ENCODE results near the gene VEGFA. TPM values are rescaled to one million over a fixed set of nuclear protein-coding genes. Genes with fewer than 3 reads are reported as not detected.

VEGFA gene
- total RNA-seq, 2 donors from 2014 or later: 127 to 335 TPM

- H3K9me3 ChIP-seq: no peaks in the 10 kb centered on the region
- no peak overlapping the region for H3K27ac ChIP-seq
- no peak for DNase-seq (ENCODE audit: low spot score)
- WGBS: 79% methylated on average over 4 of the region's 4 CpGs
- H3K4me1 ChIP-seq (replicated peaks): no peaks in the 10 kb centered on the region
- no peak for TF ChIP-seq CTCF (IDR thresholded peaks at IDR 0.05)
- TF ChIP-seq POLR2AphosphoS5 (IDR thresholded peaks at IDR 0.05): no peak
- no peak for TF ChIP-seq POLR2A (IDR thresholded peaks at IDR 0.05)
- H3K4me3 ChIP-seq: no peak overlapping the region
- no peaks in the 10 kb centered on the region for H3K27me3 ChIP-seq (replicated peaks; ENCODE audit: insufficient read depth)
- intact Hi-C loops (cut with DNase I): no loop called here
- H3K36me3 ChIP-seq: no peaks in the 10 kb centered on the region
Observed at GRCh38 chr6:43821101-43821886, 51.3 kb downstream of the VEGFA start.

- TF ChIP-seq CTCF (IDR thresholded peaks at IDR 0.05) (no peak), POLR2AphosphoS5 (IDR thresholded peaks at IDR 0.05) (no peak), POLR2A (IDR thresholded peaks at IDR 0.05) (no peak)
- intact Hi-C loops (cut with DNase I): no loop called here
- no peak overlapping the region for H3K27ac ChIP-seq
- no peaks in the 10 kb centered on the region for H3K36me3 ChIP-seq
- no peaks in the 10 kb centered on the region for H3K27me3 ChIP-seq (replicated peaks; ENCODE audit: insufficient read depth)
- WGBS: 89% methylated on average over 9 of the region's 9 CpGs
- no peaks in the 10 kb centered on the region for H3K9me3 ChIP-seq
- H3K4me1 ChIP-seq (replicated peaks): no peaks in the 10 kb centered on the region
- DNase-seq (ENCODE audit: low spot score): no peak
- no peak overlapping the region for H3K4me3 ChIP-seq
Observed at GRCh38 chr6:43823390-43823789, 53.4 kb downstream of the VEGFA start.

GRCh38 chr6:43823879-43824702, 54.1 kb downstream of the VEGFA start:
- Histone ChIP-seq H3K9me3 (no peaks in the 10 kb centered on the region), H3K4me3 (no peak overlapping the region), H3K4me1 (replicated peaks) (no peaks in the 10 kb centered on the region), H3K27ac (no peak overlapping the region), H3K27me3 (replicated peaks; ENCODE audit: insufficient read depth) (no peaks in the 10 kb centered on the region), H3K36me3 (no peaks in the 10 kb centered on the region)
- intact Hi-C loops (cut with DNase I): no loop called here
- no peak for DNase-seq (ENCODE audit: low spot score)
- TF ChIP-seq POLR2AphosphoS5 (IDR thresholded peaks at IDR 0.05) (no peak), POLR2A (IDR thresholded peaks at IDR 0.05) (no peak)
- WGBS: 56% methylated on average over 11 of the region's 11 CpGs

DNA sequence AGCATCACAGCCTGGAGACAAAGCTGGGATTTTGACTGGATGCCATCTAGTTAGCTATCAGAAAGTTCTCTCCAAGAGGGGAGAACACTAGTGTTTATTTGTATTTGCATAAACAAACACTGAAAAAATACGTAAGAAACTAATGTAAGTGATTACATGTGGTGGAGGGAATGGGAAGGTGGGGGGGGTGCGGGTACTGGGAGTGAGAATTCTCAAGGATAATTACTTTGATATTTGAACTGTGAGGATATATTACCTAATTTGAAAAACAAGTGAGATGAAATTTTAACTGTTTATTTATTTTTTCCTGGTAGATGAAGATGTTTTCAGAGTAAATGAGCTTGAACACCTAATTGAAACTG, 54.7 kb downstream of the VEGFA start:
- no peak overlapping the region for H3K27ac ChIP-seq
- no peaks in the 10 kb centered on the region for H3K27me3 ChIP-seq (replicated peaks; ENCODE audit: insufficient read depth)
- TF ChIP-seq POLR2AphosphoS5 (IDR thresholded peaks at IDR 0.05): no peak
- no peak for TF ChIP-seq CTCF (IDR thresholded peaks at IDR 0.05)
- TF ChIP-seq POLR2A (IDR thresholded peaks at IDR 0.05): no peak
- H3K4me1 ChIP-seq (replicated peaks): no peaks in the 10 kb centered on the region
- no peaks in the 10 kb centered on the region for H3K9me3 ChIP-seq
- 42% methylated on average over 2 of the region's 2 CpGs for WGBS
- no peaks in the 10 kb centered on the region for H3K36me3 ChIP-seq
- intact Hi-C loops (cut with DNase I): no loop called here
- no peak overlapping the region for H3K4me3 ChIP-seq
- no peak for DNase-seq (ENCODE audit: low spot score)

DNA sequence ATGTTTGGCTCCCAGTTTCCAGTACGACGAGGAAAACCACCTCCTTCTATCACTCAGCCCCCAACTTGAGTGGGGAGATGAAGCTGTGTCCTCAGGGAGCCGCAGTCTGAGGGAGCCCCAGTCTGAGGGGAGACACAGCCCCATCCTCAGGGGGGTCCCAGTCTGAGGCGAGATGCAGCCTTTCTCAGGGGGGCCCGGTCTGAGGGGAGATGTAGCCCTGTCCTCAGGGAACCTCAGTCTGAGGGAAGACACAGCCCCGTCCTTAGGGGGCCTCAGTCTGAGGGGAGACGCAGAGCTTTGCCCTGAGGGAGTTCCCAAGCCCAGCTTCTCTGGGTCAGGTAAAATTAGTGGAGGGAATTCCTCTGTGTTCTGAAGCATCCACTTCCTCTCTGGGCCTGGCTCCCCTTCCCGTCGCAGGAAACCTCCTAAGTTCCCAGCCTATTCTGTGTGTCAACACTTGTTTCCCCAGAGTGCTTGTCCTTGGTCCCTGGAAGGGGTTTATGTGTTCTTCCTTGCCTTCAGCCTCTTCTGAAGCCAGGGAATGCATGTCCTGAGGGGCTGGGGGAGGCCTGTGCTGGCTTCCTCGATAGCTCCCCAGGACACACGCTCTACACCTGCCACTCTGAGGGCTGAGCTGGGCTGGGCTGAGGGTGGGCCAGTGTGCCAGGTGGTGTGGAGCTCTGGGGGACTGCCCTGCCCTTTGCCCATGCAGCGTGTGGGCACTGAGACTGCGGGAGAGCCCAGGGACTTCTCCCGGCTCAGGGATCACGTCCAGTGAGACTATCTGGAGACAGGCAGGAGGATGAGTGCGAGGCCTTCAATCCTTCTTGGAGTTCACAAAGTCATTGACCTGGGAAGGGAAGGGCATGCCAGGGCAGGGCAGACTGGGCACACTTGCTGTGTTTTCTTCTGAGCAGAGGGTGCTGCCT, 55.4 kb downstream of the VEGFA start:
- H3K4me1 ChIP-seq (replicated peaks): no peaks in the 10 kb centered on the region
- H3K27ac ChIP-seq: no peak overlapping the region
- no peak for DNase-seq (ENCODE audit: low spot score)
- H3K9me3 ChIP-seq: no peaks in the 10 kb centered on the region
- 90% methylated on average over 16 of the region's 16 CpGs for WGBS
- H3K36me3 ChIP-seq: no peaks in the 10 kb centered on the region
- no peak overlapping the region for H3K4me3 ChIP-seq
- TF ChIP-seq POLR2AphosphoS5 (IDR thresholded peaks at IDR 0.05): no peak
- H3K27me3 ChIP-seq (replicated peaks; ENCODE audit: insufficient read depth): no peaks in the 10 kb centered on the region
- intact Hi-C loops (cut with DNase I): no loop called here
